WTC11 (cell line): ENCODE results near the gene C16orf74.

Experiments used
- TF ChIP-seq, protein P1 (sequence below): sonication (generic); formaldehyde crosslinking; IDR thresholded peaks from 2 replicates; pipeline ENCODE4 v1.8.1; 2023; ENCODE audit warnings: mild to moderate bottlenecking, missing genetic modification reagents, moderate library complexity
- TF ChIP-seq, protein P2 (sequence below): sonication (generic); formaldehyde crosslinking; IDR thresholded peaks from 2 replicates; pipeline ENCODE4 v1.8.0; 2022; ENCODE audit warnings: mild to moderate bottlenecking, missing genetic modification reagents

DNA sequence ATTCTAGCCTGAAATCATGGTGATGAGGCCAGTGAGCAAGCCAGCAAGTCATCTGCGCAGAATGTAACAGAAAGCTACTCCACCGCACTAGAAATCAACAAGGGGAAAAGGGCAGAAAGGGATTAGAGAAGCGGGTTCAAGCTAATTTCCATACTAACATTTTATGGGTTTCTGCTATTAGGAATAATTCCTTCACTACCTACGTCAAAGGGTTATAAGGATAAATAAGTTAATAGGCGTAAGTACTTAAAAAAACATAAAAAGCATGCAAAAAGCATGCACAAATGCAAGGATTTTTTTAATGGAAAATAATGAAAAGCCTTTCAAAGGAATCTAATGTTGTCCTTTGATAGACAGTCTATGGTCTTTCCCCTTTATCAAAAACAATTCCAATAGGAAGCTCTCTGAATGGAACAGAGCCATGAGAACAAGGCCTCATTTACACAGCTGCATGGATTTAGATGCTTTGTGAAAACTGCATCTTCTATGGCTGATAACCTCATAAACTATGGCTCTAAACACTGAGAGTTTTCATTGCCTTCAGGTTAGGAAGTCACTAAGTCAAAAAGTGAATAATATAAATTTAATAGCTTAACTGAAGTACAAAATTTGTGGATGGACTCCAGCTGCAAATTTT is 42.9 kb upstream of the C16orf74 start:
- TF ChIP-seq, protein P1, sequence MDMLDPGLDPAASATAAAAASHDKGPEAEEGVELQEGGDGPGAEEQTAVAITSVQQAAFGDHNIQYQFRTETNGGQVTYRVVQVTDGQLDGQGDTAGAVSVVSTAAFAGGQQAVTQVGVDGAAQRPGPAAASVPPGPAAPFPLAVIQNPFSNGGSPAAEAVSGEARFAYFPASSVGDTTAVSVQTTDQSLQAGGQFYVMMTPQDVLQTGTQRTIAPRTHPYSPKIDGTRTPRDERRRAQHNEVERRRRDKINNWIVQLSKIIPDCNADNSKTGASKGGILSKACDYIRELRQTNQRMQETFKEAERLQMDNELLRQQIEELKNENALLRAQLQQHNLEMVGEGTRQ (CRISPR knock-in tag) = no peak
- TF ChIP-seq, protein P2, sequence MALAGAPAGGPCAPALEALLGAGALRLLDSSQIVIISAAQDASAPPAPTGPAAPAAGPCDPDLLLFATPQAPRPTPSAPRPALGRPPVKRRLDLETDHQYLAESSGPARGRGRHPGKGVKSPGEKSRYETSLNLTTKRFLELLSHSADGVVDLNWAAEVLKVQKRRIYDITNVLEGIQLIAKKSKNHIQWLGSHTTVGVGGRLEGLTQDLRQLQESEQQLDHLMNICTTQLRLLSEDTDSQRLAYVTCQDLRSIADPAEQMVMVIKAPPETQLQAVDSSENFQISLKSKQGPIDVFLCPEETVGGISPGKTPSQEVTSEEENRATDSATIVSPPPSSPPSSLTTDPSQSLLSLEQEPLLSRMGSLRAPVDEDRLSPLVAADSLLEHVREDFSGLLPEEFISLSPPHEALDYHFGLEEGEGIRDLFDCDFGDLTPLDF (CRISPR knock-in tag) = no peak
